ENCODE results near the gene HYLS1. TPM values are rescaled to one million over a fixed set of nuclear protein-coding genes. Genes with fewer than 3 reads are reported as not detected.
A peak's percentile ranks its signal among the peaks of the same experiment; 100 is the strongest.

Gene HYLS1
- total and polyA plus RNA-seq, 10 of the 15 experiments (the other 5 are each of a cell fraction or from before 2014, with no cell fraction given) = 11.7 to 35.1 (median 17.6) TPM

DNA sequence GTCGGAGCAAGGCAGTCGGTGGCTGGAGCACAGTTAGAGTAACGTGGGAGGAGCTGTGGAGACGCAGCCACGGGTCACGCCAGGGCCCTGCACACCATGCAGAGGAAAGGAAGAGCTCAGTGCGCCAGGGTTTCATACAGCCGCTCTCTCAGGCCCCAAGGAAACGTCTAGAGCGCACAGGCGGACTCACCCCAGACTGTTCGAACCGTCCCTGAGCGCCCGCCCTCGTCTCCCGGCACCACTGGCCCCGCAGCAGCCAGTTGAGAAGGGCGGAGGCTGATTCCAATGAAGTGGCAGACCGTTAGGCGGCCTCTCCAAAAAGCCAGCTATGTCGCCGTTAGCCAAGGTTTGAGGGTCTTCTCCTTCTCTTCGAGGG is 483 bp upstream of the HYLS1 start:
- H3K4me1 ChIP-seq (ENCODE audit: control insufficient read depth, insufficient read depth, low read length) = no peaks in the 10 kb centered on the region
- H3K9ac ChIP-seq (ENCODE audit: control insufficient read depth, insufficient read depth, low read length) = peak overlapping the region; percentile 71
- in situ Hi-C loops (cut with MboI) = loop anchor here (25.0 kb wide), 1 partner anchor 925 kb away; the partner anchor contains the start of gene CCDC15
- H3K9me3 ChIP-seq (replicated peaks; ENCODE audit: control insufficient read depth, insufficient read depth, low read length) = no peaks in the 10 kb centered on the region
- H4K20me1 ChIP-seq (ENCODE audit: control insufficient read depth, insufficient read depth) = no peaks in the 10 kb centered on the region
- 0 out of 2 replicates have a peak overlapping the region, but pooled peaks have one; percentile 72 for H3K4me2 ChIP-seq (ENCODE audit: control insufficient read depth, insufficient read depth)
- ChIA-PET CTCF (interaction anchor here (1.1 to 2.0 kb wide), 5 partner anchors 13 to 319 kb away, joined by 3 to 10 read pairs (median 5); partner anchors contain the start of gene PUS3), RAD21 (ENCODE audit: unreplicated experiment) (interaction anchor here (0.6 to 1.8 kb wide), 8 partner anchors 10 to 782 kb away, joined by 3 to 8 read pairs (median 4); partner anchors contain the start of genes CHEK1, EI24 and PUS3), SMC1A (ENCODE audit: uncharacterized antibody, unreplicated experiment) (interaction anchor here (0.7 to 2.0 kb wide), 8 partner anchors 10 to 1086 kb away, joined by 3 to 9 read pairs (median 3); partner anchors contain the start of gene CHEK1), POLR2A (interaction anchor here (0.7 to 3.0 kb wide), 6 partner anchors 9 to 445 kb away, joined by 3 to 20 read pairs (median 4); partner anchors contain the start of gene PUS3)
- BruUV-seq (replicated peaks) = TSS peak; percentile 79
- peak; percentile 49 for ATAC-seq
- H3K36me3 ChIP-seq (ENCODE audit: control insufficient read depth in 2 of 2, insufficient read depth in 2 of 2, low read length in 1 of 2) = no peaks in the 10 kb centered on the region
- DNase-seq (ENCODE audit: low read depth, low spot score) = no peak
- FAIRE-seq = no peak
- no peaks in the 10 kb centered on the region for H3K27me3 ChIP-seq (replicated peaks in 1 of 2; ENCODE audit: control insufficient read depth in 2 of 2, insufficient read depth in 2 of 2, low read length in 1 of 2)
- H2AFZ ChIP-seq (ENCODE audit: control insufficient read depth, low read depth, low read length) = peak overlapping the region; percentile 61
- peak overlapping the region; percentile 90 for H3K27ac ChIP-seq (ENCODE audit: control insufficient read depth, insufficient read depth)
- H3K4me3 ChIP-seq = no peak overlapping the region; the same call in 1 of the 2 replicates
- intact Hi-C loops (cut with micrococcal nuclease; ENCODE audit: unreplicated experiment) = loop anchor here (5.0 kb wide), 1 partner anchor 295 kb away; the partner anchor contains the start of gene STT3A
- 46% methylated on average over 24 of the region's 24 CpGs for WGBS (ENCODE audit: insufficient coverage, insufficient replicate concordance, low lambda C conversion rate, missing lambda C conversion rate)
- peaks cover 29% of the 10 kb centered on the region for H3K79me2 ChIP-seq (ENCODE audit: control insufficient read depth, insufficient read depth, low read length)
- TF ChIP-seq NKRF (conservative IDR thresholded peaks at IDR 0.05) = peak; percentile 38; the same call in 1 of the 2 replicates
- no peak for TF ChIP-seq NFYB (IDR thresholded peaks at IDR 0.05; ENCODE audit: insufficient read depth, low read depth, low read length)
- TF ChIP-seq WRNIP1 (IDR thresholded peaks at IDR 0.05; ENCODE audit: borderline replicate concordance, low read depth, low read length) = no peak
- TF ChIP-seq CREB1 (IDR thresholded peaks at IDR 0.05; ENCODE audit: low read depth) = no peak
- TF ChIP-seq SPI1 (IDR thresholded peaks at IDR 0.05; ENCODE audit: borderline replicate concordance, insufficient read depth, low read depth, low read length) = no peak
- peak; percentile 22; the same call in 1 of the 2 replicates for TF ChIP-seq ZBTB33 (IDR thresholded peaks at IDR 0.05)
- TF ChIP-seq HDAC6 (IDR thresholded peaks at IDR 0.05; ENCODE audit: unreplicated experiment) = no peak
- no peak for TF ChIP-seq LARP7 (IDR thresholded peaks at IDR 0.05)
- TF ChIP-seq ZNF217 (IDR thresholded peaks at IDR 0.05) = no peak
- TF ChIP-seq SKIL (IDR thresholded peaks at IDR 0.05; ENCODE audit: low read depth, poor library complexity, severe bottlenecking) = no peak
- TF ChIP-seq SMARCA5 (IDR thresholded peaks at IDR 0.05) = 0 out of 2 replicates have a peak, but pooled peaks have one; percentile 30
- TF ChIP-seq ZBED1 (IDR thresholded peaks at IDR 0.05; ENCODE audit: borderline replicate concordance) = no peak
- no peak for TF ChIP-seq RELA (IDR thresholded peaks at IDR 0.05; ENCODE audit: borderline replicate concordance, partially characterized antibody)
- TF ChIP-seq IKZF2 (IDR thresholded peaks at IDR 0.05) = no peak
- no peak for TF ChIP-seq RBBP5 (conservative IDR thresholded peaks at IDR 0.05)
- TF ChIP-seq, protein P1, sequence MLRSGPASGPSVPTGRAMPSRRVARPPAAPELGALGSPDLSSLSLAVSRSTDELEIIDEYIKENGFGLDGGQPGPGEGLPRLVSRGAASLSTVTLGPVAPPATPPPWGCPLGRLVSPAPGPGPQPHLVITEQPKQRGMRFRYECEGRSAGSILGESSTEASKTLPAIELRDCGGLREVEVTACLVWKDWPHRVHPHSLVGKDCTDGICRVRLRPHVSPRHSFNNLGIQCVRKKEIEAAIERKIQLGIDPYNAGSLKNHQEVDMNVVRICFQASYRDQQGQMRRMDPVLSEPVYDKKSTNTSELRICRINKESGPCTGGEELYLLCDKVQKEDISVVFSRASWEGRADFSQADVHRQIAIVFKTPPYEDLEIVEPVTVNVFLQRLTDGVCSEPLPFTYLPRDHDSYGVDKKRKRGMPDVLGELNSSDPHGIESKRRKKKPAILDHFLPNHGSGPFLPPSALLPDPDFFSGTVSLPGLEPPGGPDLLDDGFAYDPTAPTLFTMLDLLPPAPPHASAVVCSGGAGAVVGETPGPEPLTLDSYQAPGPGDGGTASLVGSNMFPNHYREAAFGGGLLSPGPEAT (IDR thresholded peaks at IDR 0.05; ENCODE audit: low read depth) = no peak
- TF ChIP-seq SIX5 (IDR thresholded peaks at IDR 0.05; ENCODE audit: low read depth, low read length, severe bottlenecking) = no peak
